Type B pancreatic cell (in vitro differentiated cells): Measurements from ENCODE around the gene GUCD1. TPM values are rescaled to one million over a fixed set of nuclear protein-coding genes. Genes with fewer than 3 reads are reported as not detected.
A peak's percentile ranks its signal among the peaks of the same experiment; 100 is the strongest.

Experiments used
- DNase-seq: peaks from one replicate; pipeline ENCODE4 v3.0.0; 2021; ENCODE audit warnings: mixed read lengths; ENCODE audit not compliant: unreplicated experiment; ENCODE audit errors: extremely low spot score
- H3K27ac Mint-ChIP-seq: 2 replicates; pipeline ENCODE4 v1.8.0; 2021; ENCODE audit warnings: mild to moderate bottlenecking, mixed read lengths
- H3K27me3 Mint-ChIP-seq: 2 replicates; pipeline ENCODE4 v1.8.0; 2021; ENCODE audit warnings: mixed read lengths
- H3K36me3 Mint-ChIP-seq: 2 replicates; pipeline ENCODE4 v1.8.0; 2021; ENCODE audit warnings: mixed read lengths
- H3K4me1 Mint-ChIP-seq: one replicate; pipeline ENCODE4 v1.8.0; 2021; ENCODE audit warnings: mixed read lengths; ENCODE audit not compliant: unreplicated experiment
- H3K4me3 Mint-ChIP-seq: 2 replicates; pipeline ENCODE4 v1.8.0; 2021; ENCODE audit warnings: mild to moderate bottlenecking, mixed read lengths
- H3K9me3 Mint-ChIP-seq: 2 replicates; pipeline ENCODE4 v1.8.0; 2021; ENCODE audit warnings: mixed read lengths
- CTCF ChIP-seq: fragments of 200-600 bp; sonication (generic); conservative IDR thresholded peaks from 2 replicates; pipeline ENCODE4 v1.5.0; 2021; ENCODE audit warnings: antibody characterized with exemption, mild to moderate bottlenecking
- total RNA-seq: library from RNA; stranded (reverse); gene quantifications from 2 replicates; pipeline ENCODE4 v1.2.1, GENCODE V29; 2021; ENCODE audit warnings: low replicate concordance

Gene GUCD1
- total RNA-seq, 1 donor from 2014 or later: 81.8 TPM

GRCh38 chr22:24529898-24530297 lies 25.0 kb downstream of the GUCD1 start:
- TF ChIP-seq CTCF: no peak
- H3K27me3 Mint-ChIP-seq: no peaks in the 10 kb centered on the region
- no peak overlapping the region for H3K27ac Mint-ChIP-seq
- no peaks in the 10 kb centered on the region for H3K36me3 Mint-ChIP-seq
- H3K4me1 Mint-ChIP-seq: peaks cover 5% of the 10 kb centered on the region
- no peaks in the 10 kb centered on the region for H3K9me3 Mint-ChIP-seq
- H3K4me3 Mint-ChIP-seq: no peak overlapping the region
- DNase-seq: no peak

DNA sequence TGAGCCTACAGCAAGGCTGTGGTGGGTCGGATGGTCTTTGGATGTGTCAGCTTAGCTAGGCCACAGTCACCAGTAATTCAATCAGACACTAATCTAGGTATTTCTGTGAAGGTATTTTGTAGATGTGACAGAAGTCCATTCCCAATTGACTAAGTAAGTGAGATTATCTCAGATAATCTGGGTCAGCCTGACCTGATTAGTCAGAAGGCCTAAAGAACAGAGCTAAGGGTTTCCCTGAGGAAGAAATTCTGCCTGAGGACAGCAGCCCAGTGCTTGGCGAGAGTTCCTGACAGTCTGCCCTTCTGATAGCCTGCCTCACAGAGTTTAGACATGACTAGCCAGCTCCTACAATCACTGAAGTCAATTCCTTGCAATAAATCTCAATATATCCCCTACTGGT lies 28.7 kb downstream of the GUCD1 start:
- Mint-ChIP-seq H3K9me3 (no peaks in the 10 kb centered on the region), H3K36me3 (no peaks in the 10 kb centered on the region), H3K27me3 (peaks cover 5% of the 10 kb centered on the region), H3K27ac (no peak overlapping the region), H3K4me3 (no peak overlapping the region), H3K4me1 (peaks cover 10% of the 10 kb centered on the region)
- DNase-seq: no peak
- no peak for TF ChIP-seq CTCF

GRCh38 chr22:24525416-24526037 lies 29.4 kb downstream of the GUCD1 start:
- no peak for DNase-seq
- Mint-ChIP-seq H3K36me3 (no peaks in the 10 kb centered on the region), H3K27ac (no peak overlapping the region), H3K4me1 (peaks cover 10% of the 10 kb centered on the region), H3K4me3 (no peak overlapping the region), H3K9me3 (no peaks in the 10 kb centered on the region), H3K27me3 (peaks cover 5% of the 10 kb centered on the region)
- peak; percentile 90 for TF ChIP-seq CTCF

GRCh38 chr22:24523873-24524272 lies 31.1 kb downstream of the GUCD1 start:
- Mint-ChIP-seq H3K27ac (no peak overlapping the region), H3K27me3 (peaks cover 5% of the 10 kb centered on the region), H3K4me1 (peaks cover 10% of the 10 kb centered on the region), H3K4me3 (no peak overlapping the region), H3K36me3 (no peaks in the 10 kb centered on the region), H3K9me3 (no peaks in the 10 kb centered on the region)
- no peak for DNase-seq
- no peak for TF ChIP-seq CTCF

DNA sequence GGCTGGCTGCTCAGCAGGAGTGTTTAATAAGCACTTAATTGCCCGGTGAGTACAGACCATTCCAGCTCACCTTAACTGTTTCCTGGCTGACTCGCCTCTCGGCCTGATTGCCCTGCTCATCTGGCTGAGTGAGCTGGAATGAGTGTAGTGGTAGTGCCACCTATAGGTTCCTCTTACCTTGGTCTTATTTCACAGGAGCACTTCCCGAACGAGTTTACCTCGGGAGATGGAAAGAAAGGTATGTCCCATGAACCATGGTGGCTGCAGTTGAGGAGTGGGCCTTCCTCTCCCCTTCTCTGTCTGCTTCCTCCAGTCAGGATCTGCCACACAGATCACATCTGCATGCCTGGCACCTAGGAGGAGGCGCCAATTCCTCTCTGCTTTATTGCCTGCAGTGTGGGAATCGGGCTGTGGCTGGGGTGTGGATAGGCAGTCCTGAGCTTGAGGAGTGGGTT lies 33.1 kb downstream of the GUCD1 start:
- Mint-ChIP-seq H3K4me1 (peaks cover 19% of the 10 kb centered on the region), H3K27ac (peak overlapping the region; percentile 52)

More for the DNA sequence above, 33.1 kb downstream of the GUCD1 start:
- Mint-ChIP-seq H3K36me3 (no peaks in the 10 kb centered on the region), H3K4me3 (peak overlapping the region; percentile 52), H3K9me3 (no peaks in the 10 kb centered on the region), H3K27me3 (peaks cover 9% of the 10 kb centered on the region)
- peak; percentile 67 for TF ChIP-seq CTCF
- DNase-seq: no peak
